ENCODE results near the gene EFHD1.
"Not testable (repeated sequence)": the region's sequence is repeated elsewhere in the genome, so short reads cannot be mapped to it uniquely, and the experiment has no call there.

The EFHD1 gene

DNA sequence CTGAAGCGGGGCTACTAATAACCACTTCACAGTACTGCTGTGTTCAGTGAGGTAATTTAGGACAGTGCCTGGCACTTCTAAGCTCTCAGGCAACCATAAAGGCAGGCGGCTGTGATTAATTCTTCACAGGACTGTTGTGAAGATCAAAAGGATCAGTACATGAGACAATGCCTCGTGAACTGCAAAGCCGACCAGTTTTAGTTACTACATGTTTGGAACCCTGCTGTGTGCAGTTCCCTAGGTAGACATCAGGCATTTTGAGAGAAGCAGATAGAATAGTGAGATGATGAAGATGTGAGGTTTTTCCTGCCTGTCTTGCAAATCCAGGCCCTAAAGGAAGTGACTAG is 19.1 kb downstream of the EFHD1 start:
- no peak for DNase-seq (ENCODE audit: low spot score)

- DNase-seq (ENCODE audit: low spot score) = no peak
Observed at GRCh38 chr2:232653441-232653840, 20.0 kb downstream of the EFHD1 start.

- no peak for DNase-seq (ENCODE audit: low spot score)
Observed at GRCh38 chr2:232655392-232655791, 22.0 kb downstream of the EFHD1 start.

GRCh38 chr2:232658217-232658785 is 24.9 kb downstream of the EFHD1 start:
- no peak for DNase-seq (ENCODE audit: low spot score)

DNA sequence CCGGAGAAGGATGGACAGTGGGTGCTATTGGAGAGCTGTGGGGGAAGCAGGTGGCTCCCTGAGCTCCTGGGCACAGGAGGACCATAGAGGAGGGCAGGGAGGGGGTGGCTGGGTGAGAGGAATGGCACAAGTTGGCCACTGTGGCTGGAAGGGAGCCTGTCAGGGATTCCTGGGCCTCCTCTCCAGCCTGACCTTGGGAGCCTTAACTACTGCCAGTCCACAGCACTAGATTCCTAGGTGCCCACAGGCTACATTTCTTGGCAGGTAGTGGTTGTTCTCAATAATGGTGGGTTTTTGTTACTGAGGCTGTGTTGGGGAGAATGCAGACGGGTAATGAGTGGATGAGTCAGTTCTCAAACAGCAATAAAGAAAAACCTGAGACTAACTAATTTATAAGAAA is 26.0 kb downstream of the EFHD1 start:
- DNase-seq (ENCODE audit: low spot score) = no peak

- no peak for DNase-seq (ENCODE audit: low spot score)
Observed at GRCh38 chr2:232662486-232663260, 29.3 kb downstream of the EFHD1 start.

DNA sequence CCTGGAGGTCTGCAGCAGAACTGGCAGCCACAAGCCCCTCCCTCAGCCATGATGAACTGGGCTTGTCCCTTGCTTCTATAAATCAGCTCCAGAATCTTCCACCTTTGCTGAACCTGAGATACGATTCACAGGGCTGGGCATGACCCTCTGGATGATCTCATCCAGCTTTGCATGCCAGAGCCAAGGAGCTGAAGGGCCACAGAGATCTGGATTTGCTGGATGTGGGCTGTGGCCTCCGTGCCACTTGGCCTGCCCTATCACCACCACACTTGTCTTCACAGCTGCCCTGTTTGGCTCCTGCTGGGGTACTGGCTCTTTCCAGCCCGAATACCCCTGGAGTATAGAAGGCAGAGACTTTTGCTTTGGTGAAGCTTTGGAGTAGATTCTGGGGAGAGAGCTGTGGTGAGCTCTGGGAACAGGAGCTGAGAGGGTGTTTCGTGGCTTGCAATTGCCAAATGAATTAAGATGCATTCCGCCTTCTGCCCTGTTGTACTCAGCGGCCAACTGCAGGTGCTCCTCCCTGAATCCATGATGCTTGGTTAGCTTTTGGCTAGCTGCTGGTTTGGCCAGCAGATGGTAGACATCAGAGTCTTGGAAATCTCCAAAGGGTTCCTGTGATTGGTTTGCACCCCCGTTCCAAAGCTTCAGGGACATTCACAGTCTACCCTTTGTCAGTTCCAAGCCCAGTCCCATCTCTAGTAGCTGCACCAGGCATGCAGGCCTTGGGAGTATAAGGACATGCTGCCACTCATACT is 32.8 kb downstream of the EFHD1 start:
- DNase-seq (ENCODE audit: low spot score) = no peak

DNA sequence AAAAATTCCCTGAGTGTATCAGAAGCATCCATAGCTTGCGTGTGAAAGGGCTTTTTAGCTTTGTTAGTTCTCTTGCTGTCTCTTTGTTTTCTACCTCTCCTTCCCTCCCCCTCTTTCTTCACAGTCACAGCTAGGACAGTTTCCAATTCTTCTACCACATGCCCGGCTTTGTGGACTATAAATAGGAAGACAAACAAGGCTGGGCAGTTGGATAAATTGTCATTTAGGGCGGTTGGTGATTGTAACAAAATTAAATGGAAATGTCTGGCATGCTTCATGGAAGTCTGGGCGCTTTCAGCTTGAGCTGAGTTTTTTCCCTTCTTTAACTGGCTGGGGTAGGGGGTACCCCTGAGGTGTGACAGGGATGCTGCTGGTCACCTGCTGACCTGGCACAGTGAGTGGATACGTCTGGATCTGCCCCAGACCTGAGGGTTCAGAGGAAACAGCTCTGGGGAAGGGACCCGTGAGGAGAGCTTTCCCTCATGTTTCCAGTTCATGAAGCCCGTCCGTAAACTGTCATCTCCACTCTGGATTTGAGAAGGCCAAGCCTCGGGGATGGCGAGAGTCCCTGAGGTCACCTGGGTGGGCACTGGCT is 34.7 kb downstream of the EFHD1 start:
- DNase-seq (ENCODE audit: low spot score) = no peak

DNA sequence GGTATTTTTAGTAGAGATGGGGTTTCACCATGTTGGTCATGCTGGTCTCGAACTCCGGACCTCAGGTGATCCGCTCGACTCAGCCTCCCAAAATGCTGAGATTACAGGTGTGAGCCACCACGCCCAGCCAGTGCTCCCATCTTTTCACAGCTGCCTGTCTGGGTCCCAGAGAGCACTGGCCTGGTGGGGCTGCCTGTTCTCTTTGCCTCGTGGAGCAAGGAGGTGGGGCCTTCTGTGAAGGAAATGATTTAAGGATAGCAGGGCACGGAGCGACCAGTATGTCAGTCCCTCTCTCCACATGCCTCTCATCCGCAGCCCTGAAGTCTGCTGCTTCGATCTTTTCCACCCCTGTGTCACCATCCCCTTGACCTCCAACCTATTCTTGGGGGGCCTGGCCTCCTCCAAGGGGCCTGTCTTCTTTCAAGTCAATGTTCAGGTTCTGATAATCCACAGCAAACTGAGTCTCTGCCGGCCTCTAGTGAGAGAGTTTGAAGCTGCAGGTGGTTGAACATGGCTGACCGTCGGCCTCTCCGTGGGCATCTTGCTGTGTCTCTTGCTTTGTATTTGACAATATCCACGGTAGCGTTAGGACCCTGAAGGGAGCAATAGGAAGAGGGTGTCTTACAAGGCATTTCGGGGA is 35.5 kb downstream of the EFHD1 start:
- DNase-seq (ENCODE audit: low spot score) = peak; percentile 54

DNA sequence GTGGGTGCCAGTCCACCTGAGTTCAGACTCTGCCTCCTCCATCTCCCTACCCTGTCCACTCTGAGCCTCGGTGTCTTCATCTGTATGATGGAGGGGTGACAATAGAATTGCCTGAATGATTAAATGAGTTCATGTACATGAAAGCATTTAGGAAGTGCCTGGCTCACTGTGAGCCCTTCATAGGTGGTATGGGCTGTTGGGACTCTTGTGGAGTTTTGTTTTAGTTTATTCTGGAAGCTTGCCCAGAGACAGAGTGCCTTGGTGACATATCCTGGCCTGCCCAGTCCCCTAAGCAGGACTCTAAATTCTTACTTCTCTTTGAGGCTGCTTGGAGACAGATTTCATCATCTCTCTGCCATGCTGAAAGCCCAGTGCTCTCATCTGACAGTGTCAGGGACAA is 39.2 kb downstream of the EFHD1 start:
- no peak for DNase-seq (ENCODE audit: low spot score)

GRCh38 chr2:232674491-232674890 is 41.1 kb downstream of the EFHD1 start:
- DNase-seq (ENCODE audit: low spot score) = no peak

DNA sequence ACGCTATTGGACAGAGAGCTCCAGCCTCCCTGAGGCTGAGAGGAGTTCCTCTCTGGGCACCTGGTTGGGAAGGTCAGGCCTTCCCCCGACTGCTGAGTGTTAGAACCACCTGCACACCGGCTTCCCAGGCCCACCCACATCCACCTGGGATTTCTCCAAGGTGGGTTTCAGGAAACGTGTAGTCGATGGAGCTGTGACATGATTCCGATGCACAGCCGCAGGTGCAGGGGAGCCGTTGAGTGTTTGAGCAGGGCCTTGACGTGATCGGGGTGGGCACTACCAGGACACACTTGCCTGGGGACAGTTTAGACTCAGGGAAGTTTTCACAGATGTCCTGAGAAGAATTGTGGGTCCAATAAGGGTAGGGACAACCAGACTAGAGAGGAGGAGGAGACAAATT is 42.0 kb downstream of the EFHD1 start:
- DNase-seq (ENCODE audit: low spot score) = no peak

DNA sequence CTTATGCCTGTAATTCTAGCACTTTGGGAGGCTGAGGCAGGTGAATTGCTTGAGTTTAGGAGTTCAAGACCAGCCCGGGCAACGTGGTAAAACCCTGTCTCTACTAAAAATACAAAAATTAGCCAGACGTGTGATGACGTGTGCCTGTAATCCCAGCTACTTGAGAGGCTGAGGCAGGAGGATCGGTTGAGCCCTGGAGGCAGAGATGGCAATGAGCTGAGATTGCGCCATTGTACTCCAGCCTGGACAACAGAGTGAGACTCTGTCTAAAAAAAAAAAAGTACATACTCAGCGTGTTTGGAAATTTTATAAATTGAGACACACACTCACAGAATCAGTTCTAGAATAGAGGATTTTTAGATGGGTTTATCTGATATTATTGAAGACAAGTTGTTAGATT is 46.6 kb downstream of the EFHD1 start:
- no peak for DNase-seq (ENCODE audit: low spot score)

GRCh38 chr2:232681527-232681926 is 48.1 kb downstream of the EFHD1 start:
- DNase-seq (ENCODE audit: low spot score) = no peak

DNA sequence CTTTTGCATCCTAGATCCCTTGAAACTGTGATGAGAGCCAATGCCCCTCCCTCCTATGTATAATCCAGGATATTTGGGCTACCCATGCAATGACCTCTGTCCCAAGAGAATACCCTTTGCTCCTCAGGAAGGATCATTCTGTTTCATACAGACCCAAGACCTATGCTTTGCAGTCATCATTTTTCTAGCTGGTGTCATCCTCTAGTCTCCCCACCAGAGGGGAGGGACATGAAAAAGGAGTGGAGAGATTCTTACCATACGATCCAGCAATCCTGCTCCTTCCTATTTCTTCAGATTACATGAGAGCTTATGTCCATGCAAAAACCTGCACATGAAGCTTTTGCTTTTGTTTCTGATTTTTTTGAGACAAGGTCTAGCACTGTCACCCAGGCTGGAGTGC is 50.0 kb downstream of the EFHD1 start:
- DNase-seq (ENCODE audit: low spot score) = no peak

- DNase-seq (ENCODE audit: low spot score) = not testable (repeated sequence)
Observed at GRCh38 chr2:232685391-232685790, 52.0 kb downstream of the EFHD1 start.

GRCh38 chr2:232687382-232688160 is 54.2 kb downstream of the EFHD1 start:
- no peak for DNase-seq (ENCODE audit: low spot score)

- DNase-seq (ENCODE audit: low spot score) = no peak
Observed at GRCh38 chr2:232688201-232688600, 54.8 kb downstream of the EFHD1 start.

DNA sequence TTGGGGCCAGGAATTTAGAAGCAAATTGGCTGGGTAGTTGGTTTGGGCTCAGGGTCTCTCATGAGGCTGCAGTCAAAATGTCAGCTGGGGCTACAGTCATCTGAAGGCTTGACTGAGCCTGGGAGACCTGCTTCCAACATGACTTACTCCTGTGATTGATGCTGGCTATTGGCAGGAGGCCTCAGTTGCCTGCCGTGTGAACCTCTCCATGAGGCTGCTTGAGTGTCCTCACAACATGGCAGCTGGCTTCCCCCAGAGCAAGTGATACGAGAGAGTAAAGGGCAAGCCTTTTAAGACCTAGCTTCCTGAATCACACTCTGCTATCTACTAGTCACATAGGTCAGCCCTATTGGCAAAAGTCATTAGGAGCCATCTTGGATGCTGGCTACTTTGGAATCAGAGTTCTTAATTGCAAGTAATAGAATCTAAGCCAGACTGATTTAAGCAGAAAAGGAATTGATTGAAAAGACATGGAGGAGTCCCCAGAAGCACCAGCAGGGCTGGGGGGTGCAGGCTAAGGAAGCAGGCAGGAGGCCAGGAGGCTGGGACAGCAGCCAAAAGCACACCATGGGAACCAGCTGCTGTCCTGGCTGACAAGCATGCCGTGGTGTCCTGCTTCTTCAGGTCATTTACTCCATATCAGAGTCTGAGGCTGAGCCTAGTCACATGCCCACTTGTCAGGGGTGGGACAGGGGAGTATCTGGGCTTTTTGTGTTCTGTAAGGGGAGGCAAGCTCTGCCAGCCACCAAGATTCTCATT is 55.9 kb downstream of the EFHD1 start:
- DNase-seq (ENCODE audit: low spot score) = peak; percentile 27

DNA sequence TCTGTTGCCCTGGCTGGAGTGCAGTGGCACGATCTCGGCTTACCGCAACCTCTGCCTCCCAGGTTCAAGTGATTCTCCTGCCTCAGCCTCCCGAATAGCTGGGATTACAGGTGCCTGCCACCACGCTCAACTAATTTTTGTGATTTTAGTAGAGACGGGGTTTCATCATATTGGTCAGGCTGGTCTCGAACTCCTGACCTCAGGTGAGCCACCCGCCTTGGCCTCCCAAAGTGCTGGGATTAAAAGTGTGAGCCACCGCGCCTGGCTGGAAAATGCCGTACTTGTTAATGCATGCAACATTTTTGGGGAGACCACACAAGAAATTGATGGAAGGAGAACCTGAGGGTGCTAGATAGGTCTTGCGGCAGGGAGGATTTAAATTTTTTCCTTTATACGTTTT is 57.7 kb downstream of the EFHD1 start:
- not testable (repeated sequence) for DNase-seq (ENCODE audit: low spot score)

DNA sequence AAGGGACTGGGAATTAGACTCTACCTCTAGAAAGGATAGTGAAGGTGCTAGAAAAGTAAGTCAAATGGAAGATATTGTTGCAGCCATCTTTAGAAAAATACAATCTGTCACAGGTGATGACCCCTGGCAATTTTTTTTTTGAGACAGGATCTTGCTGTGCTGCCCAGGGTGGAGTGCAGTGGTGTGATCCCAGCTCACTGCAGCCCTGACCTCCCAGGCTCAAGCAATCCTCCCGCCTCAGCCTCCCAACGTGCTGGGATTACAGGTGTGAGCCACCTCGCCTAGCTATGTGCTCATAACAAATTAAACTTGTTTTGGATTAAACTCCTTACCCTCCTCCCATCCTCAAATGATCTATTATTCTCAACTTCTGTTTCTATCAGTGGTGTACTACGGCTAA is 59.9 kb downstream of the EFHD1 start:
- no peak for DNase-seq (ENCODE audit: low spot score)
